Transverse colon (tissue), 4 donors: ENCODE results near the gene AWAT2.

ENCODE experiments used
- POLR2A ChIP-seq: fragments of 450-650 bp; IDR thresholded peaks from one replicate; pipeline ENCODE4 v1.6.1; 2016; ENCODE audit warnings: antibody characterized with exemption, mild to moderate bottlenecking, moderate library complexity
- POLR2AphosphoS5 ChIP-seq, 3 donors: sonication (generic); formaldehyde crosslinking; IDR thresholded peaks; one replicate each; pipeline ENCODE4 v1.6.1; 2016; ENCODE audit warnings: antibody characterized with exemption in 3 of 3
- TF ChIP-seq, protein P1 (sequence below), 5 experiments: fragments of 200-600 bp in 3 of 5; fragments of 450-650 bp in 2 of 5; sonication (generic) in 3 of 5; IDR thresholded peaks; 1 replicate in 2 of 5; 2 replicates in 3 of 5; pipeline ENCODE4 v1.5.1; 2016 to 2017; ENCODE audit warnings: antibody characterized with exemption in 5 of 5, inconsistent platforms in 3 of 5, mild to moderate bottlenecking in 2 of 5, moderate library complexity in 1 of 5

DNA sequence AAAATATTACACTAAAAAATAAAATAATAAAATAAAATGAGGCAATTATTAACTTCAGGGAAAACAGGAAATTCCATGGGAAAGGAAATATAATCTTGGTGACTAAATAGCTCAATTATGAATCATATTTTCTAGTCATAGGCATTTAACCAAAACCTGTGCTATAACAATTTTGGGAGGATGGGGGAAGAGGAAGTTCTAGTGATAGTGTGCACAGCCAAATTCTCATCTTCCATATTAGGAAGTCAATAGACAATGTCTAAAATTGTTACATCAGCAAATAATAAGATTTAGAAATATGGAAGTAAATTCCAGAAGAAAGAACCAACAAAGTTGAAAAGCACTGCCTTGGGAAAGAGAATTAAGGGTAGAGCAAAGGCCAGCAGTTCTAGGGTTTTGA, 2.8 kb downstream of the AWAT2 start:
- TF ChIP-seq POLR2AphosphoS5 (IDR thresholded peaks at IDR 0.05) (no peak), POLR2A (no peak)
- TF ChIP-seq, protein P1, sequence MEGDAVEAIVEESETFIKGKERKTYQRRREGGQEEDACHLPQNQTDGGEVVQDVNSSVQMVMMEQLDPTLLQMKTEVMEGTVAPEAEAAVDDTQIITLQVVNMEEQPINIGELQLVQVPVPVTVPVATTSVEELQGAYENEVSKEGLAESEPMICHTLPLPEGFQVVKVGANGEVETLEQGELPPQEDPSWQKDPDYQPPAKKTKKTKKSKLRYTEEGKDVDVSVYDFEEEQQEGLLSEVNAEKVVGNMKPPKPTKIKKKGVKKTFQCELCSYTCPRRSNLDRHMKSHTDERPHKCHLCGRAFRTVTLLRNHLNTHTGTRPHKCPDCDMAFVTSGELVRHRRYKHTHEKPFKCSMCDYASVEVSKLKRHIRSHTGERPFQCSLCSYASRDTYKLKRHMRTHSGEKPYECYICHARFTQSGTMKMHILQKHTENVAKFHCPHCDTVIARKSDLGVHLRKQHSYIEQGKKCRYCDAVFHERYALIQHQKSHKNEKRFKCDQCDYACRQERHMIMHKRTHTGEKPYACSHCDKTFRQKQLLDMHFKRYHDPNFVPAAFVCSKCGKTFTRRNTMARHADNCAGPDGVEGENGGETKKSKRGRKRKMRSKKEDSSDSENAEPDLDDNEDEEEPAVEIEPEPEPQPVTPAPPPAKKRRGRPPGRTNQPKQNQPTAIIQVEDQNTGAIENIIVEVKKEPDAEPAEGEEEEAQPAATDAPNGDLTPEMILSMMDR (IDR thresholded peaks at IDR 0.05): no peak
